ENCODE measurements around the gene BIRC6. TPM values are rescaled to one million over a fixed set of nuclear protein-coding genes. Genes with fewer than 3 reads are reported as not detected.
"Not testable (repeated sequence)": the region's sequence is repeated elsewhere in the genome, so short reads cannot be mapped to it uniquely, and the experiment has no call there.

BIRC6 gene
- total RNA-seq: 100 to 1,000 TPM; 190 to 225 (median 224) TPM
- 259 TPM for total RNA-seq (2013)

DNA sequence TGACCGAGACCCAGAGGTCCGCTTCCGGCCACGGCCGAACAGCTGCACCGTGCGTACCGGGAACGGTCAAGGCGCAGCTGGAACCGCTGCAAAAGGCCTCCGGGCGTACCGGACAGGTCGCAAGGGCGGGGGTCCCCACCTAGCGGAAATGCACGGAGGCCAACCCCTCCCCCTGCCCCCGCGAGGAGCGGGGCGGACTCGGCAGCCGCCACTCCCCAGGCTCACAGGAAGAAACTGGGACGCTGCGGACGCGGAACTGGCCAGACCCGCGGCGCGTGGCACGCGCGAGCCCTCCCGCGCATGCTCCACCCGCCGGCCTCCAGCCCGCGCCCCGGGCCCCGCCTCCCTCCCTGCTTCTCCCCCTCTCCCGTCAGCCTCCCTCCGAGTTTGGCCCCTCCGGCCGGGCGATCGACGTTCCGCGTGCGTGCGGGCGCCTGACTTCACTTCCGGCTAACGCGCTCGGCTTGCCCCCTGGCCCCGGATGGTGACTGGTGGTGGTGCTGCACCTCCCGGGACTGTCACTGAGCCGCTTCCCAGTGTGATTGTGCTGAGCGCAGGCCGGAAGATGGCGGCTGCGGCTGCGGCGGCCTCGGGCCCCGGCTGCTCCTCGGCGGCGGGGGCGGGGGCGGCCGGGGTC is at the start of gene BIRC6:
Gene BIRC6 (plus strand): TSS at position 343 of the 637 bp plus-strand sequence. CDS start 139 bp downstream, at position 482.
- WGBS (ENCODE audit: insufficient coverage): under 1% methylated on average over 76 of the region's 76 CpGs
- H3K4me1 Mint-ChIP-seq: peaks cover 34 to 48% of the 10 kb centered on the region in 2 donors
- H3K27me3 Mint-ChIP-seq (ENCODE audit: low read depth in 2 of 2): no peaks in the 10 kb centered on the region
- intact Hi-C loops (cut with micrococcal nuclease): loop anchor here (5.0 kb wide), 2 partner anchors 79 to 349 kb away; partner anchors contain the start of gene YIPF4
- TF ChIP-seq, protein P1, sequence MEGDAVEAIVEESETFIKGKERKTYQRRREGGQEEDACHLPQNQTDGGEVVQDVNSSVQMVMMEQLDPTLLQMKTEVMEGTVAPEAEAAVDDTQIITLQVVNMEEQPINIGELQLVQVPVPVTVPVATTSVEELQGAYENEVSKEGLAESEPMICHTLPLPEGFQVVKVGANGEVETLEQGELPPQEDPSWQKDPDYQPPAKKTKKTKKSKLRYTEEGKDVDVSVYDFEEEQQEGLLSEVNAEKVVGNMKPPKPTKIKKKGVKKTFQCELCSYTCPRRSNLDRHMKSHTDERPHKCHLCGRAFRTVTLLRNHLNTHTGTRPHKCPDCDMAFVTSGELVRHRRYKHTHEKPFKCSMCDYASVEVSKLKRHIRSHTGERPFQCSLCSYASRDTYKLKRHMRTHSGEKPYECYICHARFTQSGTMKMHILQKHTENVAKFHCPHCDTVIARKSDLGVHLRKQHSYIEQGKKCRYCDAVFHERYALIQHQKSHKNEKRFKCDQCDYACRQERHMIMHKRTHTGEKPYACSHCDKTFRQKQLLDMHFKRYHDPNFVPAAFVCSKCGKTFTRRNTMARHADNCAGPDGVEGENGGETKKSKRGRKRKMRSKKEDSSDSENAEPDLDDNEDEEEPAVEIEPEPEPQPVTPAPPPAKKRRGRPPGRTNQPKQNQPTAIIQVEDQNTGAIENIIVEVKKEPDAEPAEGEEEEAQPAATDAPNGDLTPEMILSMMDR (IDR thresholded peaks at IDR 0.05): no peak
- H3K4me3 ChIP-seq (ENCODE audit: low read length): peak within 1 kb of the TSS; percentile 98
- no peaks in the 10 kb centered on the region for H3K27me3 ChIP-seq (ENCODE audit: control insufficient read depth, insufficient read depth, low read length)
- H3K4me3 Mint-ChIP-seq: peak within 1 kb of the TSS; percentile 89
- no peaks in the 10 kb centered on the region for H3K9me3 ChIP-seq (ENCODE audit: control insufficient read depth, insufficient read depth, low read length)
- DNase-seq (peak; percentile 90 to 93), ATAC-seq (peak; percentile 84 to 94 (median 89))
- H3K4me1 ChIP-seq (ENCODE audit: control insufficient read depth, insufficient read depth, low read length): peaks cover 12% of the 10 kb centered on the region
- H3K27ac Mint-ChIP-seq: peak within 1 kb of the TSS; percentile 83 to 93
- H3K36me3 ChIP-seq (ENCODE audit: control insufficient read depth, insufficient read depth, low read length): no peaks in the 10 kb centered on the region
- no peaks in the 10 kb centered on the region for H3K36me3 Mint-ChIP-seq
- peak within 1 kb of the TSS; percentile 99 for H3K27ac ChIP-seq (ENCODE audit: low read length)
- H3K9me3 Mint-ChIP-seq: no peaks in the 10 kb centered on the region

DNA sequence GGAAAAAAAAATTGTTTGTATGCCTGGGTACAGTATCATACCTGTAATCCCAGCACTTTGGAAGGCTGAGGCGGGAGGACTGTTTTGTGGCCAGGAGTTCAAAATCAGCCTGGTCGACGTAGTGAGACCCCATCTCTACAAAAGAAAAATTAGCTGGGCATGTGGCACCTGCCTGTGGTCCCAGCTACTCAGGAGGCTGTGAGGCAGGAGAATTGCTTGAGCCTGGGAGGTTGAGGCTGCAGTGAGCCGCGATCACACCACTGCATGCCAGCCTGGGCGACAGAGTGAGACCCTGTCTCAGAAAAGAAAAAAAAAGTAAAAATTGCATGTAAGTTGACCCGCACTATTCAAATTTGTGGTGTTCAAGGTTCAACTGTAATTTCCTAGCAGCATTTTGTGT is 46.2 kb upstream of the BIRC6 start:
- Mint-ChIP-seq H3K9me3 (no peaks in the 10 kb centered on the region), H3K4me1 (no peaks in the 10 kb centered on the region), H3K36me3 (no peaks in the 10 kb centered on the region), H3K4me3 (no peak overlapping the region), H3K27me3 (ENCODE audit: low read depth in 2 of 2) (no peaks in the 10 kb centered on the region), H3K27ac (no peak overlapping the region)
- Histone ChIP-seq H3K4me1 (ENCODE audit: control insufficient read depth, insufficient read depth, low read length) (no peaks in the 10 kb centered on the region), H3K27me3 (ENCODE audit: control insufficient read depth, insufficient read depth, low read length) (no peaks in the 10 kb centered on the region), H3K4me3 (ENCODE audit: low read length) (no peak overlapping the region), H3K36me3 (ENCODE audit: control insufficient read depth, insufficient read depth, low read length) (peaks cover 14% of the 10 kb centered on the region), H3K9me3 (ENCODE audit: control insufficient read depth, insufficient read depth, low read length) (no peaks in the 10 kb centered on the region), H3K27ac (ENCODE audit: low read length) (no peak overlapping the region)
- ATAC-seq (no peak), DNase-seq (no peak)
- 97% methylated on average over 7 of the region's 7 CpGs for WGBS (ENCODE audit: insufficient coverage)
- TF ChIP-seq, protein P1 (IDR thresholded peaks at IDR 0.05): no peak
- intact Hi-C loops (cut with micrococcal nuclease): no loop called here

- no peaks in the 10 kb centered on the region for H3K27me3 Mint-ChIP-seq (ENCODE audit: low read depth in 2 of 2)
- peaks cover 4% of the 10 kb centered on the region for H3K36me3 ChIP-seq (ENCODE audit: control insufficient read depth, insufficient read depth, low read length)
- no peaks in the 10 kb centered on the region for H3K36me3 Mint-ChIP-seq
- H3K27ac Mint-ChIP-seq: no peak overlapping the region
- H3K4me1 Mint-ChIP-seq: no peaks in the 10 kb centered on the region
- no peak overlapping the region for H3K4me3 Mint-ChIP-seq
- no peaks in the 10 kb centered on the region for H3K27me3 ChIP-seq (ENCODE audit: control insufficient read depth, insufficient read depth, low read length)
- 100% methylated on average over 1 of the region's 1 CpG for WGBS (ENCODE audit: insufficient coverage)
- ATAC-seq (no peak), DNase-seq (no peak)
- H3K9me3 ChIP-seq (ENCODE audit: control insufficient read depth, insufficient read depth, low read length): no peaks in the 10 kb centered on the region
- no peaks in the 10 kb centered on the region for H3K4me1 ChIP-seq (ENCODE audit: control insufficient read depth, insufficient read depth, low read length)
- H3K9me3 Mint-ChIP-seq: no peaks in the 10 kb centered on the region
- no peak overlapping the region for H3K27ac ChIP-seq (ENCODE audit: low read length)
- no peak overlapping the region for H3K4me3 ChIP-seq (ENCODE audit: low read length)
- intact Hi-C loops (cut with micrococcal nuclease): no loop called here
- TF ChIP-seq, protein P1 (IDR thresholded peaks at IDR 0.05): no peak
These were observed 41.9 kb upstream of the BIRC6 start for GRCh38 chr2:32314886-32315285.

GRCh38 chr2:32328679-32329078 is 28.1 kb upstream of the BIRC6 start:
- H3K27me3 Mint-ChIP-seq (ENCODE audit: low read depth in 2 of 2); H3K27ac Mint-ChIP-seq; DNase-seq; ATAC-seq; H3K4me3 Mint-ChIP-seq; H3K4me1 Mint-ChIP-seq; H3K4me1 ChIP-seq (ENCODE audit: control insufficient read depth, insufficient read depth, low read length); H3K27me3 ChIP-seq (ENCODE audit: control insufficient read depth, insufficient read depth, low read length); H3K4me3 ChIP-seq (ENCODE audit: low read length); intact Hi-C loops (cut with micrococcal nuclease); H3K27ac ChIP-seq (ENCODE audit: low read length); H3K9me3 ChIP-seq (ENCODE audit: control insufficient read depth, insufficient read depth, low read length); H3K36me3 Mint-ChIP-seq; H3K36me3 ChIP-seq (ENCODE audit: control insufficient read depth, insufficient read depth, low read length); H3K9me3 Mint-ChIP-seq: not testable (repeated sequence)
- WGBS (ENCODE audit: insufficient coverage): no CpG with 5 or more reads among the region's 1 CpG

- H3K4me3 ChIP-seq (ENCODE audit: low read length); H3K36me3 ChIP-seq (ENCODE audit: control insufficient read depth, insufficient read depth, low read length); H3K27ac Mint-ChIP-seq; intact Hi-C loops (cut with micrococcal nuclease); H3K4me3 Mint-ChIP-seq; H3K9me3 ChIP-seq (ENCODE audit: control insufficient read depth, insufficient read depth, low read length); H3K4me1 Mint-ChIP-seq; H3K27me3 ChIP-seq (ENCODE audit: control insufficient read depth, insufficient read depth, low read length); H3K27me3 Mint-ChIP-seq (ENCODE audit: low read depth in 2 of 2); H3K4me1 ChIP-seq (ENCODE audit: control insufficient read depth, insufficient read depth, low read length); H3K36me3 Mint-ChIP-seq; H3K27ac ChIP-seq (ENCODE audit: low read length); ATAC-seq; DNase-seq; H3K9me3 Mint-ChIP-seq: not testable (repeated sequence)
- WGBS (ENCODE audit: insufficient coverage): 96% methylated on average over 13 of the region's 14 CpGs
These were observed 27.4 kb upstream of the BIRC6 start for GRCh38 chr2:32329180-32329980.

Data from natural killer cell (primary cell).